ENCODE measurements around the gene TRAK1.

The TRAK1 gene

DNA sequence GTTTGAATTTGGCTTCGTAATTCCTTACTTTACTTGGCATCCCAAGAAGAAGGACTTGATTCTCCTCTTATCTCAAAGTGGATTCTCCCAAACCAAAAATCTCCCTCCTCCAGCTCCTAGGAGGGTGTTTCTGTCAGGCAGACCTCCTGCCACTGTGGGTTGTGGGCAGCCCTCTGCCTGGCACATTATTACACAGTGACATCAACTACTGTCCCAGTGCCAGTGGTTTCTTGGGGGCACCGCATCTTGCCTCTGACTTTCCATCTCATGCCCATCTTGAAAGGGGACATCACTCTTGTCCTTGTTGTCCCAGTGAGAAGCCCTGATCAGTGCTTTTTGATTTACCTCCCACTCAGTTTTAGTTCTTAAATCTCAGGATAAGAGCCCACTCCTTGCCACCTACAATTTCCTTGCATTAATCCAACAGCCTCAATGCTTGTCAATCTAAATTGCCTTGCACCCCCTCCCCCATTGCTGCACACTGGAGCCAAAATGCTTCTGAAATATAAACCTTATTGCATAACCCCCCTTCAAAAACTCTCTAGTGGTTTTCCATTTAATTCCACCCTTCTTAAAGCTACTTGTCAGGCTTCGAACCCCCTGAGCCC, 81.0 kb downstream of the TRAK1 start:
- Histone ChIP-seq H3K27ac (no peak overlapping the region), H3K4me3 (no peak overlapping the region)
- DNase-seq (ENCODE audit: low spot score), result no peak
- TF ChIP-seq, protein P1, sequence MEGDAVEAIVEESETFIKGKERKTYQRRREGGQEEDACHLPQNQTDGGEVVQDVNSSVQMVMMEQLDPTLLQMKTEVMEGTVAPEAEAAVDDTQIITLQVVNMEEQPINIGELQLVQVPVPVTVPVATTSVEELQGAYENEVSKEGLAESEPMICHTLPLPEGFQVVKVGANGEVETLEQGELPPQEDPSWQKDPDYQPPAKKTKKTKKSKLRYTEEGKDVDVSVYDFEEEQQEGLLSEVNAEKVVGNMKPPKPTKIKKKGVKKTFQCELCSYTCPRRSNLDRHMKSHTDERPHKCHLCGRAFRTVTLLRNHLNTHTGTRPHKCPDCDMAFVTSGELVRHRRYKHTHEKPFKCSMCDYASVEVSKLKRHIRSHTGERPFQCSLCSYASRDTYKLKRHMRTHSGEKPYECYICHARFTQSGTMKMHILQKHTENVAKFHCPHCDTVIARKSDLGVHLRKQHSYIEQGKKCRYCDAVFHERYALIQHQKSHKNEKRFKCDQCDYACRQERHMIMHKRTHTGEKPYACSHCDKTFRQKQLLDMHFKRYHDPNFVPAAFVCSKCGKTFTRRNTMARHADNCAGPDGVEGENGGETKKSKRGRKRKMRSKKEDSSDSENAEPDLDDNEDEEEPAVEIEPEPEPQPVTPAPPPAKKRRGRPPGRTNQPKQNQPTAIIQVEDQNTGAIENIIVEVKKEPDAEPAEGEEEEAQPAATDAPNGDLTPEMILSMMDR (IDR thresholded peaks at IDR 0.05), result no peak

DNA sequence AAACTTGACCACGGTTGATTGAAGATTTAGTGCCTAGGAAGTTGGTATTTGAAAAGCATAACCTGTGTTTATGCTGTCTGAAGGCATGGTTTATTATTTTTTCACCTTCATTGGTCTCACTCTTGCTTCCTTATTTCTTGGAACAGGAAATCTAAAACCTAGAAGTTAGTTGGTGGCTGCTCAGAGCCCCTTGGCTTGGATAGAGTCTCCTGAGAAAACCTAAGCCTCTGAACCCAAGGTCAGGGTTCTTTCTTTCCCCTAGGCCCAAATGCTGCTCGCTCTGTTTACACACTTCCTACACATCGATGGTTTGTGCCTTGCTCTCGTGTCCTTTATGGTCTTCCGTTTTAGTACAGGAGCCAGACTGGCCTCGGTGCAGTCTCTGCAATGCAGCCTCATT, 82.2 kb downstream of the TRAK1 start:
- H3K4me3 ChIP-seq, result no peak overlapping the region
- no peak for DNase-seq (ENCODE audit: low spot score)
- TF ChIP-seq, protein P1 (IDR thresholded peaks at IDR 0.05), result no peak
- H3K27ac ChIP-seq, result no peak overlapping the region

DNA sequence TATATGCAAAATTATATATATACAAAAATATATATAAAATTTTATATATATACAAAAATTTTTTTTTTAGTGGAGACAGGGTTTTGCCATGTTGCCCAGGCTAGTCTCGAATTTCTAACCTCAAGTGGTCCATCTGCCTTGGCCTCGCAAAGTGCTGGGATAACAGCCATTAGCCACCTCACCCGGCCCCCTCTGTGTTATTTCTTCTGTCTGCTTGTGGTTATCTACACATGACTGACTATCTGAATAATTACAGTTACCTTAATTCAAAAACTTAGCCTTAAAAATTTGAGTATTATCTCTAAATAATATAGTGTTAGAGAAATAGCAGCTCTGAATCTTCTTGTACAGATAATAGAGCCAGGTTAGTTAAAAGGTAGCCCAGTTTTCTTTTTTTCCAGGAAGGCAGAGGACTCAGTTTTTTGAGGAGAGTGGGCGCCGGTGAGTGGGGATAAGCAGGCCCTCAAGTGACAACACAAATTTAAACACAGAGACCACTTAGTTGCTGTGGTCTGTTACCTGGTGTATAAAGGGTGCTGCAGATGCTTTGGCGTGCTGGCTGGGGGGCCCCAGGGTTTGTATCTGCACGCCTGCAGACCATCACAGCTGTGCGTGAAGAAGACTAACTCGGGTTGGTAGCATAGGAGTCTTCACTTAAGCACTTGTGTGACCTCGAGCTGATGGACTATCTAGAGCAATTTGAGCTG, 83.7 kb downstream of the TRAK1 start:
- H3K4me3 ChIP-seq, result no peak overlapping the region
- no peak for DNase-seq (ENCODE audit: low spot score)
- no peak overlapping the region for H3K27ac ChIP-seq
- TF ChIP-seq, protein P1 (IDR thresholded peaks at IDR 0.05), result no peak

DNA sequence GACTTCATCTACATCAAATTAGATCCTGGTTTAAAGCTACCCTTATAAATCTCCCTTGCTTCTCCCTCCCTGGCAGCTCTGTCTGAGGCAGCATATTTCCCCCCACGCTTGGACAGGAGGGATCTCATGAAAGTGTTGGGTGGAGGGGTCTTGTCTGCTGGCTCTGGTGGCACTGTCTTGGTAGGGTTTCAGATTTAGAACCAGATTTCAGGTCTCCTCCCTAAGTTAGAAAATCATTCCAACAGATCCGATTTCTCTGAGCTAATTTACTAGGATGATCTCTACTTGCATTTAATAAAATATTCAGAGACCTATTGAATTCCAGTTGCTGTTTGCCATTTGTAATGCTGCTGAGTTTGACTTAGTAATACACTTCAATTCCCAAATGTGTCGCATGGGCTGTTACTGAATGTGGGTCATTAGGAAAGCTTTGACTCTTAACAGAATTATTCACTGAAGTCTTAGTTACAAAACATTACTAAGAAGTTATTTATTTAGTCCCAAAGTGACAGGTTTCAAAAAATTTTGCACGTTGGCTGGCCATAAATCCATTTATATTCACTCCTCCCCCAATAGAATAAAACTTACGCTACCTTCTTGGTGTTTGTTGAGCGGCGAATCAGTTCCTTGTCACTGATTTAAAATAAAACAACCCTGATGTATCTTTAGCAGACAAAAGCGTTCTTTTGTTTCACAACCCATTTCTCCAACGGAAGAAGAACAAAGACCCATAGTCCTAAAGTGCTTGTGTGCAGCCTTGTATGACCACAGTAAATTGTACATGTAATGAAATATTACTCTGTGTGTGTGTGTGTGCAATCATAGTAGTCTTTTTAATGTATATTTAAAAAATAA, 84.5 kb downstream of the TRAK1 start:
- Histone ChIP-seq H3K4me3 (no peak overlapping the region), H3K27ac (no peak overlapping the region)
- TF ChIP-seq, protein P1 (IDR thresholded peaks at IDR 0.05), result no peak
- no peak for DNase-seq (ENCODE audit: low spot score)

DNA sequence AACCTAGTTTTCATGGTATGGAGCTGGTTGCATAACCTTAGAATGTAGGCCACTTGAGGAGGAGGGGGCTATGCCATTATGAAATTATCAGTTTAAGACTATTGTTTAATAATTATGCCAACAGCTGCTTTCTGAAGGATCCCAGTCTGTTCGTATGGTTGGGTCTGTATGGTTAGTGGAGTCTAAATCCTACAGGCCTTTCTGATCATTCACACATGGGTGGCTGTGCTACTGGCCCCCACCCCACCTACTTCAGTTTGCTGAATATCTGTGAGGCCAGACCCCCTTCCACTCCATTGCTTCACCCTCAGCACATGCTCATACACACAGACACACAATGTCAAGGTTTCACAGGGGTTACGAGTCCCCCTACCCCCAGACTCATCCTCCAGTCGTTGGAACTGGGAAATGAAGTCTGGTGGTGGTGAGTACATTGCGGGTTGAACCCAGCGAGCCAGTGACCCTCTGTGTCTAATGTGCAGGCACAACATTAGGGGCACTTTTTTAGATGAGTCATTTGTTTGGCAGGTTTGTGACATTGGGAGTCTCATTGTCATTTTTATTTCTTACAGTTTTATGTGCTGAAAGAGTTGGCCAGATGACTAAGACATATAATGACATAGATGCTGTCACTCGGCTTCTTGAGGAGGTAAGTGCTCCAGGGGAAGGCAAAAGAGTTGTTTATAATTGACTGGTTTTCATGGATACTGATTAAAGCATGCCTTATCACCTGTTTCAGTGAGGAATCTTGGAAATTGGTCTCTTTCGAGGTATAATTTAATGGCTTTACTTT, 85.3 kb downstream of the TRAK1 start:
- no peak overlapping the region for H3K4me3 ChIP-seq
- no peak overlapping the region for H3K27ac ChIP-seq
- TF ChIP-seq, protein P1 (IDR thresholded peaks at IDR 0.05), result no peak
- no peak for DNase-seq (ENCODE audit: low spot score)

DNA sequence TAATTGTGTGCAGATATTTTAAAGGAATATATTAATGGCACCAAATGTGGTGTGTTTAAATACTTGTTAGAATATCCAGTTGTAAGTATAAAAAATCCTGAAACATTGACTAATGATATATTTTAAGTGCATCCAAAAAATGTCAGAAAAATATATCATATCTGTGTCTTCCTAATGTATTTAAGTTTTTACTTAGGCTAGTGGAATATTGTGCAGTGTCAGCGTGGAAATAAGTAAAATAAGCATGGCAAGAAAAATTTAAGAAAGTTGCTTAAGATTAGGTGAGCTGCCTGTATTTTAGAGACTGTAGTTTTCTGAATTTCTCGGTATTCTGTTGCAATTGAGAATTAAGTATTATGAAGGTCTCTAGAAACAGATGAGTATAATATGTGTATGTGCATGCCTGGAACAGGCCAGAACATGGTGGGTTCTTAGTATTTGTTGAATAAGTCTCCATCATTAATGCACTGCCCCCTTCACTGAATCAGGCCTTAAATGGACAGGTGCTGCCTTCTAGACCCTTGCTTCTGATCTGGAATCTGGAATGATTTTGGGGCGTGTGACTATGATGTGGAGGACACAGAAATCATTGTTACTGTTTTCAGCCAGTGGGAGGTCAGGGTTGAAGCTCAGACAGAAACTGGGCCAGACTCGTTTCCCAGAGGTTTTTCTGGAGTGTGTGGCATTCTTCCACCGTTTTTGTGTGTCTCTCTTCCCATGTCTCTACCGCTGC, 86.1 kb downstream of the TRAK1 start:
- DNase-seq (ENCODE audit: low spot score), result no peak
- TF ChIP-seq, protein P1 (IDR thresholded peaks at IDR 0.05), result no peak

More for the DNA sequence above, 86.1 kb downstream of the TRAK1 start:
- no peak overlapping the region for H3K27ac ChIP-seq
- H3K4me3 ChIP-seq, result no peak overlapping the region

All from coronary artery (tissue), 2 donors.